Thyroid gland (tissue), 4 donors: ENCODE data around the gene ERVMER34-1. TPM values are rescaled to one million over a fixed set of nuclear protein-coding genes. Genes with fewer than 3 reads are reported as not detected.

ENCODE experiments used
- DNase-seq, 2 donors: peaks; one replicate each; pipeline ENCODE4 v3.0.0-alpha.2; 2019
- H3K27ac ChIP-seq, 3 donors: fragments of 200-600 bp; sonication (generic); 1 replicate in 2 of 3; 2 replicates in 1 of 3; pipeline ENCODE4 v1.5.1; 2016 to 2019; ENCODE audit warnings: mild to moderate bottlenecking in 1 of 3, moderate library complexity in 1 of 3
- H3K27me3 ChIP-seq: fragments of 200-600 bp; sonication (generic); one replicate; pipeline ENCODE4 v1.5.1; 2019
- H3K36me3 ChIP-seq, 2 donors: fragments of 200-600 bp; sonication (generic); one replicate each; pipeline ENCODE4 v1.5.1; 2016 to 2019
- H3K4me1 ChIP-seq, 2 donors: fragments of 200-600 bp; sonication (generic); one replicate each; pipeline ENCODE4 v1.5.1; 2017 to 2019
- H3K4me3 ChIP-seq, 3 donors: fragments of 200-600 bp; sonication (generic); replicated peaks in 1 of 3; 1 replicate in 2 of 3; 2 replicates in 1 of 3; pipeline ENCODE4 v1.5.1; 2016; ENCODE audit warnings: mild to moderate bottlenecking in 1 of 3
- H3K9me3 ChIP-seq: fragments of 200-600 bp; sonication (generic); one replicate; pipeline ENCODE4 v1.5.1; 2017
- POLR2A ChIP-seq, 2 donors: fragments of 450-650 bp; IDR thresholded peaks; one replicate each; pipeline ENCODE4 v1.6.1; 2017; ENCODE audit warnings: antibody characterized with exemption in 2 of 2, mild to moderate bottlenecking in 2 of 2, moderate library complexity in 1 of 2
- WGBS, 2 donors: methylation state at CpG; one replicate each; pipeline ENCODE4 v1.1.5; 2017; 5-methylcytosine and 5-hydroxymethylcytosine counted together
- intact Hi-C: fragments of 100-400 bp; cut with DNase I; formaldehyde crosslinking; loops from one replicate; pipeline ENCODE4 v1.15.1; 2023
- total RNA-seq, 4 donors: library from RNA; depleted of rRNA; stranded (reverse); fragments of >200 nt; gene quantifications; one replicate each; pipeline ENCODE4 v1.2.3, GENCODE V29; 2016
- TF ChIP-seq, protein P1 (sequence below), 6 experiments: fragments of 200-600 bp in 3 of 6; fragments of 450-650 bp in 3 of 6; sonication (generic) in 3 of 6; IDR thresholded peaks; one replicate each; pipeline ENCODE4 v1.5.1; 2016 to 2019; ENCODE audit warnings: antibody characterized with exemption in 6 of 6, mild to moderate bottlenecking in 2 of 6, inconsistent platforms in 1 of 6, moderate library complexity in 1 of 6

ERVMER34-1 gene
- total RNA-seq, 4 donors from 2014 or later: 0.67 to 1.2 (median 0.90) TPM

DNA sequence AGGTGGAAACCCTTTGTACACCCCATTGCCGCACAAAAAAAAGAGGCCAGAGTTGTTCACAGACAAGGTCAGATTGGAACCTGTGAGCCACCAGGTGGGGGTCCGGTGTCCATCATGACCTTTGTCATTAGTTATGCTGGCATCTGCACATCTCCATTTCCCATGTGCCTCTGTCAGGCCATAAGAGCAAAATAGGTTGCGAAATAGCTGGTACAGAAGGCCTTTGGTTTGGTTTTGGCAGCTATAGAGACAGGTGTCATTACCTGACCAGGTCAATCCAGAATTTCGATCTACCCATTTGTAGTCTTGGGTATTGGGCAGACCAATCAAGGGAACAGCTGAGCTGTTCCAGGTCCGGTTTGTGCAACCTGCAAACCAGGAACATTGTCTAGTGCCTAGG, 6.6 kb downstream of the ERVMER34-1 start:
- no peak for DNase-seq
- 87 to 96% methylated on average over 5 of the region's 5 CpGs for WGBS, 2 donors
- no peaks in the 10 kb centered on the region for H3K36me3 ChIP-seq
- no peak overlapping the region for H3K27ac ChIP-seq
- H3K4me1 ChIP-seq: peaks cover 0 to 10% of the 10 kb centered on the region in 2 donors
- no peaks in the 10 kb centered on the region for H3K27me3 ChIP-seq
- intact Hi-C loops: no loop called here
- no peak overlapping the region for H3K4me3 ChIP-seq
- no peaks in the 10 kb centered on the region for H3K9me3 ChIP-seq
- TF ChIP-seq, protein P1, sequence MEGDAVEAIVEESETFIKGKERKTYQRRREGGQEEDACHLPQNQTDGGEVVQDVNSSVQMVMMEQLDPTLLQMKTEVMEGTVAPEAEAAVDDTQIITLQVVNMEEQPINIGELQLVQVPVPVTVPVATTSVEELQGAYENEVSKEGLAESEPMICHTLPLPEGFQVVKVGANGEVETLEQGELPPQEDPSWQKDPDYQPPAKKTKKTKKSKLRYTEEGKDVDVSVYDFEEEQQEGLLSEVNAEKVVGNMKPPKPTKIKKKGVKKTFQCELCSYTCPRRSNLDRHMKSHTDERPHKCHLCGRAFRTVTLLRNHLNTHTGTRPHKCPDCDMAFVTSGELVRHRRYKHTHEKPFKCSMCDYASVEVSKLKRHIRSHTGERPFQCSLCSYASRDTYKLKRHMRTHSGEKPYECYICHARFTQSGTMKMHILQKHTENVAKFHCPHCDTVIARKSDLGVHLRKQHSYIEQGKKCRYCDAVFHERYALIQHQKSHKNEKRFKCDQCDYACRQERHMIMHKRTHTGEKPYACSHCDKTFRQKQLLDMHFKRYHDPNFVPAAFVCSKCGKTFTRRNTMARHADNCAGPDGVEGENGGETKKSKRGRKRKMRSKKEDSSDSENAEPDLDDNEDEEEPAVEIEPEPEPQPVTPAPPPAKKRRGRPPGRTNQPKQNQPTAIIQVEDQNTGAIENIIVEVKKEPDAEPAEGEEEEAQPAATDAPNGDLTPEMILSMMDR (IDR thresholded peaks at IDR 0.05): no peak
- TF ChIP-seq POLR2A (IDR thresholded peaks at IDR 0.05): no peak

DNA sequence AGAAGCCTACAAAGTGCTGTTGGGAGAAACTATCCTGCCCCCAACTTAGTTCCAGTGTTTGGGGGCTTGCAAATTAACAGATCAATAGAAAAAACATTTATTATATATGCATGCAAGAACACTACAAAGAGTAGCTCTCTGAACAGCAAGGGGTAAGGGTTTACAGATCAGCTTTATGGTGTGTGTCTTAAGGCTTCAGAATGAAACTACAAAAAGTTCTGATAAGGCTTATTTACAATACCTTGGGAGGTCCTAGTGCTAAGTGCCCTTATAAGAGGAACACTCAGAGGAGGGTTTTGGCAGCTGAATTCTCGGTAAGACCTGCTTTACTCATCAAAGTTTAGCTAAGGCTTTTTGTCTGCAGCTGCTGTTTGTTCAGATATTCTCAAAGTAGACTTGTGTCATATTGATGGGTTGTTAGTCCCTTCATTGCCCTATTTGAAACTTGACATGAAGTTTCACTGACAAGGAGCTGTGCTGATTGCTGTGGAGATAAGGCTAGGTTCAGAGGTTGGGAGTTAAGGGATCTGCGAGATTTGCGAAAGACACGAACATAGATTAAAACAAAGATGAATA, 7.7 kb downstream of the ERVMER34-1 start:
- Histone ChIP-seq H3K9me3 (no peaks in the 10 kb centered on the region), H3K27me3 (no peaks in the 10 kb centered on the region), H3K36me3 (no peaks in the 10 kb centered on the region), H3K4me3 (no peak overlapping the region), H3K27ac (no peak overlapping the region), H3K4me1 (peaks cover 0 to 10% of the 10 kb centered on the region in 2 donors)
- 55 to 69% methylated on average over 4 of the region's 4 CpGs for WGBS, 2 donors
- peak; percentile 5 to 16 for DNase-seq
- intact Hi-C loops: no loop called here
- TF ChIP-seq, protein P1 (IDR thresholded peaks at IDR 0.05): no peak
- no peak for TF ChIP-seq POLR2A (IDR thresholded peaks at IDR 0.05)

DNA sequence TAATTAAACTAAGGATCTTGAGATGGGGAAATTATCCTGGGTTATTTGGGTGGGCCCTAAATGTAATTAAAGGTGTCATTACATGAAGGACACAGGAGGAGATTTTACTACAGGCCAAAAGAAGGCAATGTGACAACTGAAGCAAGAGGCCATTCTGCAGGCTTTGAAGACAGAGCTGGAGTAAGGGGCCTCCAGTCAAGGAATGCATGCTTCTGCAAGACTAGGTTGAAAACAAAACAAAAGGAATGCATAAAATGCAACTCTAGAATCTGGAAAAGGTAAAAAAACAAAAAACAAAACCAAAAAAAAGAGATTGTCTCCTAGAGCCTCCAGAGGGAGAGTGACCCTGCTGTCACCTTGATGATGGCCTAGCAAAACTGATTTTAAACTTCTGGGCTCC, 21.6 kb downstream of the ERVMER34-1 start:
- intact Hi-C loops: no loop called here
- TF ChIP-seq, protein P1 (IDR thresholded peaks at IDR 0.05): no peak
- no peak for TF ChIP-seq POLR2A (IDR thresholded peaks at IDR 0.05)
- H3K27me3 ChIP-seq: no peaks in the 10 kb centered on the region
- no peaks in the 10 kb centered on the region for H3K9me3 ChIP-seq
- no peak for DNase-seq
- H3K4me3 ChIP-seq: no peak overlapping the region
- no peaks in the 10 kb centered on the region for H3K4me1 ChIP-seq
- no peaks in the 10 kb centered on the region for H3K36me3 ChIP-seq
- no peak overlapping the region for H3K27ac ChIP-seq

DNA sequence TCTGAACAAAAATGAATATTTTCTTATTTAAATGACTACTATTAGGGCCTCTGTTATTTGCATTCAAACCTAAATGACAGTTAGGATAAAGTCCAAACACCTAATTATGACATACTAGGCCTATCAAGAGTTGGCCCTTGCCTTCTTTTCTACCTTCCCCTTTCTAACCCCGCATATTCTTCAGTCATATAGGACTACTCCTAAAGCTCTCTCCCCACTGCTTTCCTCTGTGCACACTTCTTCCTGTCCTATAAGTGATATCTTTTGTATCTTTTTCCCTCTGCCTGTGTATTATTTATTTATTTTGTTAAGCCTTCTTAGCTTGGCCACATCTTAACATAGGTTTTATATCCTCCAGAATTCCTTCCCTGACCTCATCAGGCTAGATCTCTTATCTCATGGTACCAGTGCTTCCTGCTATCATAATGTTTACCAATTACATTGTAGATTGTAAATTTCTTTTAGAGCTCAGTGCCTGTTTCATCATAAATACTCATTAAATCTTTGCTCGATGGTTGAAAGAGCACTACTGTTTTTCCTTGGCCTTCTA, 22.5 kb downstream of the ERVMER34-1 start:
- Histone ChIP-seq H3K9me3 (no peaks in the 10 kb centered on the region), H3K4me3 (no peak overlapping the region), H3K27me3 (no peaks in the 10 kb centered on the region), H3K27ac (no peak overlapping the region), H3K36me3 (no peaks in the 10 kb centered on the region), H3K4me1 (no peaks in the 10 kb centered on the region)
- DNase-seq: no peak
- intact Hi-C loops: no loop called here
- WGBS, 2 donors: 81 to 84% methylated on average over 2 of the region's 2 CpGs
- TF ChIP-seq POLR2A (IDR thresholded peaks at IDR 0.05): no peak

DNA sequence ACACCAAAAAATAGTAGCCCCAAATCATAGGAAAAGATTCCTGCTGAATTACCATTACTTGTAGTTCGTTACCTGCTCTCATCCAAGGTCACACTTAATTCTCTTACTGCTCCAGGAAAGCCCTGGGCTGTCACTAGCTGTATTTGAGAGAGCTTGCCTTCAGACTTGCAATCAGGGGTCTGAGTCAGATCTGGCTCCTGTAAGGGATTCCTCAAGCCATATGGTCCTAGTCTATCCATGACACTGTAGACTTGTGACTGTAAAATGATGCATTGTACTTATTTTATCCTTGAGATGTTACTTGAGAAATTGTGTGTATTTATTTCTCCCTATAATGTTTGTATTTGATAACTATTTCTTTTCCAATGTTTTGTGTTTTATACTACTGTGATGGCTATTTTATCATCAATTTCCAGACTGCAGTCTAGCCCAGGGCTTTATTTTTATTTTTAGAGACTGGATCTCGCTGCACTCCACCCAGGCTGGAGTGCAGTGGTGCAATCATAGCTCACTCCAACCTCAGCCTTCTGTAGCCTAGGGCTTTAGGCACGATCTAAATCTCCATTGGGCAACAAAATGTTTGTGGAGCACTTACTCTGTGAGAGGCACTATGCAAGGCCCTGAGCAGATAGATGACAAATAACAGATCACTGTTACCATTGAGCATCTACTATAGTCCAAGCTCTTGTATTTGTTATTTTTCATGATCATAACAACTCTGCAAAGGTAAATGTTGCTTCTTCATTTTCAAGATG, 24.2 kb downstream of the ERVMER34-1 start:
- intact Hi-C loops: no loop called here
- TF ChIP-seq, protein P1 (IDR thresholded peaks at IDR 0.05): no peak
- TF ChIP-seq POLR2A (IDR thresholded peaks at IDR 0.05): no peak
- DNase-seq: no peak

More for the DNA sequence above, 24.2 kb downstream of the ERVMER34-1 start:
- H3K27me3 ChIP-seq: no peaks in the 10 kb centered on the region
- H3K4me1 ChIP-seq: no peaks in the 10 kb centered on the region
- WGBS, 2 donors: 77 to 80% methylated on average over 3 of the region's 3 CpGs
- no peak overlapping the region for H3K4me3 ChIP-seq
- no peaks in the 10 kb centered on the region for H3K36me3 ChIP-seq
- no peak overlapping the region for H3K27ac ChIP-seq
- H3K9me3 ChIP-seq: no peaks in the 10 kb centered on the region
